Ovary (tissue), 3 donors: ENCODE data around the gene JPT2.

Experiments used
- EP300 ChIP-seq: sonication (generic); formaldehyde crosslinking; IDR thresholded peaks from one replicate; pipeline ENCODE4 v1.6.1; 2017; ENCODE audit warnings: antibody characterized with exemption
- TF ChIP-seq, protein P1 (sequence below), 3 donors: fragments of 450-650 bp in 2 of 3; fragments of 200-600 bp in 1 of 3; IDR thresholded peaks; one replicate each; pipeline versions ENCODE4 v1.5.1 to v1.8.0; 2016 to 2022; ENCODE audit warnings: antibody characterized with exemption in 3 of 3, mild to moderate bottlenecking in 1 of 3
- donor health status: DM: no; HTN: no; CAD: no.

DNA sequence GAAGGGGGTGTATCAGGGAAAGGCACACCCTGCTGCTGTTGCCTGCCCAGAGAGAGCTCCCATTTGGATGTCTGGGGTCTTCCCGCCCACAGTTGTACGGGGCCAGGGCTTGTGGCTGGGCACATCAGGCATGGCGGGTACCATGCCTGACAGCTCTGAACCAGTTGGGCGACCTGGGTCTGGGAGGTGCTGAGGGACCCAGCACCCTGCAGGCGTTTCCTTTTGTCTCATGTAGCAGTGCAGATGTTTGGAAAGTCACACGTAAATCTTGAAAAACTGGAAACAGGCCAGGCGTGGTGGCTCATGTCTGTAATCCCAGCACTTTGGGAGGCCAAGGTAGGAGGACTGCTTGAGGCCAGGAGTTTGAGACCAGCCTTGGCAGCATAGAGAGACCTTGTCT, 8.4 kb upstream of the JPT2 start:
- TF ChIP-seq, protein P1, sequence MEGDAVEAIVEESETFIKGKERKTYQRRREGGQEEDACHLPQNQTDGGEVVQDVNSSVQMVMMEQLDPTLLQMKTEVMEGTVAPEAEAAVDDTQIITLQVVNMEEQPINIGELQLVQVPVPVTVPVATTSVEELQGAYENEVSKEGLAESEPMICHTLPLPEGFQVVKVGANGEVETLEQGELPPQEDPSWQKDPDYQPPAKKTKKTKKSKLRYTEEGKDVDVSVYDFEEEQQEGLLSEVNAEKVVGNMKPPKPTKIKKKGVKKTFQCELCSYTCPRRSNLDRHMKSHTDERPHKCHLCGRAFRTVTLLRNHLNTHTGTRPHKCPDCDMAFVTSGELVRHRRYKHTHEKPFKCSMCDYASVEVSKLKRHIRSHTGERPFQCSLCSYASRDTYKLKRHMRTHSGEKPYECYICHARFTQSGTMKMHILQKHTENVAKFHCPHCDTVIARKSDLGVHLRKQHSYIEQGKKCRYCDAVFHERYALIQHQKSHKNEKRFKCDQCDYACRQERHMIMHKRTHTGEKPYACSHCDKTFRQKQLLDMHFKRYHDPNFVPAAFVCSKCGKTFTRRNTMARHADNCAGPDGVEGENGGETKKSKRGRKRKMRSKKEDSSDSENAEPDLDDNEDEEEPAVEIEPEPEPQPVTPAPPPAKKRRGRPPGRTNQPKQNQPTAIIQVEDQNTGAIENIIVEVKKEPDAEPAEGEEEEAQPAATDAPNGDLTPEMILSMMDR (IDR thresholded peaks at IDR 0.05) = no peak
- TF ChIP-seq EP300 = no peak
